Endothelial cell of umbilical vein (primary cell): ENCODE results near the gene MC5R. TPM values are rescaled to one million over a fixed set of nuclear protein-coding genes. Genes with fewer than 3 reads are reported as not detected.

Experiments
- BruUV-seq: library from RNA; stranded (reverse); fragments of 400-500 nt; replicated peaks from 2 replicates; lab custom pipeline; 2021; lab: Mats Ljungman, UMichigan
- CTCF ChIA-PET: fragments of 300-600, 350-600 bp; sonication (Branson Sonifier 250); formaldehyde crosslinking; loops from one replicate; lab custom pipeline; 2021; ENCODE audit warnings: antibody characterized with exemption, inconsistent platforms; lab: Charles Lee
- POLR2A ChIA-PET: fragments of 300-600, 350-600 bp; sonication (Branson Sonifier 250); formaldehyde crosslinking; loops from one replicate; lab custom pipeline; 2021; ENCODE audit warnings: antibody characterized with exemption, inconsistent platforms; lab: Charles Lee
- DNase-seq: peaks from one replicate; pipeline ENCODE4 v3.0.0-alpha.2; 2011; ENCODE audit warnings: low read depth, low spot score
- FAIRE-seq: peaks from 2 replicates; lab custom pipeline; 2011; peaks lifted over from hg19 to GRCh38; lab: Jason Lieb, UNC
- H2AFZ ChIP-seq: 2 replicates; pipeline ENCODE4 v1.6.0; 2012; ENCODE audit warnings: low read depth, low read length, control low read depth, inconsistent platforms
- H3K27ac ChIP-seq: 2 replicates; pipeline ENCODE4 v1.5.1; 2011; ENCODE audit warnings: low read depth, mild to moderate bottlenecking, control low read depth, low read length, moderate library complexity; ENCODE audit not compliant: insufficient read depth
- H3K27me3 ChIP-seq, 2 experiments: 2 replicates each; pipeline versions ENCODE4 v1.6.0 to v1.6.1; 2011; ENCODE audit warnings: low read length in 2 of 2, mixed read lengths in 1 of 2; ENCODE audit not compliant: control insufficient read depth in 2 of 2, insufficient read depth in 2 of 2
- H3K36me3 ChIP-seq, 2 experiments: 2 replicates in 1 of 2; 3 replicates in 1 of 2; pipeline ENCODE4 v1.5.1; 2011; ENCODE audit warnings: low read length in 2 of 2, mild to moderate bottlenecking in 1 of 2, moderate library complexity in 1 of 2; ENCODE audit not compliant: control insufficient read depth in 2 of 2, insufficient read depth in 2 of 2; ENCODE audit errors: extremely low read depth in 1 of 2
- H3K4me1 ChIP-seq: 3 replicates; pipeline ENCODE4 v1.5.1; 2011; ENCODE audit warnings: mild to moderate bottlenecking, low read length; ENCODE audit not compliant: control insufficient read depth, insufficient read depth; ENCODE audit errors: extremely low read depth
- H3K4me2 ChIP-seq: 2 replicates; pipeline ENCODE4 v1.6.1; 2011; ENCODE audit warnings: low read length, control low read depth, mixed read lengths; ENCODE audit not compliant: insufficient read depth
- H3K4me3 ChIP-seq, 3 experiments: fragments of 200-600 bp in 1 of 3; sonication (generic), shearing (Covaris generic) in 1 of 3; replicated peaks in 1 of 3; 2 replicates each; pipeline ENCODE4 v1.5.1; 2011 to 2016; ENCODE audit warnings: control low read depth in 3 of 3, low read length in 3 of 3, mild to moderate bottlenecking in 2 of 3, inconsistent platforms in 1 of 3, low read depth in 1 of 3, moderate library complexity in 1 of 3; ENCODE audit not compliant: insufficient read depth in 1 of 3
- H3K79me2 ChIP-seq: 2 replicates; pipeline ENCODE4 v1.6.0; 2012; ENCODE audit warnings: low read length, inconsistent platforms; ENCODE audit not compliant: control insufficient read depth, insufficient read depth
- H3K9ac ChIP-seq: replicated peaks from 2 replicates; pipeline ENCODE3; 2011; ENCODE audit warnings: low read length, control low read depth; ENCODE audit not compliant: insufficient read depth; ENCODE audit errors: extremely low read depth
- H3K9me1 ChIP-seq: replicated peaks from 3 replicates; pipeline ENCODE4 v1.6.0; 2011; ENCODE audit warnings: mild to moderate bottlenecking, low read length; ENCODE audit not compliant: control insufficient read depth, insufficient read depth; ENCODE audit errors: extremely low read depth
- H3K9me3 ChIP-seq: replicated peaks from 2 replicates; pipeline ENCODE4 v1.5.1; 2012; ENCODE audit warnings: low read length, inconsistent platforms; ENCODE audit not compliant: control insufficient read depth, insufficient read depth
- H4K20me1 ChIP-seq: replicated peaks from 2 replicates; pipeline ENCODE3; 2011; ENCODE audit warnings: mild to moderate bottlenecking, low read length; ENCODE audit not compliant: control insufficient read depth, insufficient read depth; ENCODE audit errors: extremely low read depth
- CTCF ChIP-seq, 2 donors: IDR thresholded peaks; 1 replicate in 1 of 2; 2 replicates in 1 of 2; pipeline ENCODE4 v1.5.1; 2011; ENCODE audit warnings: low read length in 2 of 2, mild to moderate bottlenecking in 2 of 2, moderate library complexity in 2 of 2, control low read depth in 1 of 2, inconsistent platforms in 1 of 2, low read depth in 1 of 2; ENCODE audit not compliant: insufficient read depth in 1 of 2; ENCODE audit errors: extremely low read depth in 1 of 2
- EZH2 ChIP-seq: IDR thresholded peaks from 2 replicates; pipeline ENCODE4 v1.6.1; 2012; ENCODE audit warnings: borderline replicate concordance, low read depth, mild to moderate bottlenecking, moderate library complexity, low read length, inconsistent platforms; ENCODE audit not compliant: severe bottlenecking
- FOS ChIP-seq: IDR thresholded peaks from 2 replicates; pipeline ENCODE4 v1.6.1; 2011; ENCODE audit warnings: mild to moderate bottlenecking, low read length, moderate library complexity, borderline replicate concordance; ENCODE audit not compliant: insufficient read depth
- GATA2 ChIP-seq: IDR thresholded peaks from 2 replicates; pipeline ENCODE4 v1.7.0; 2011; ENCODE audit warnings: low read depth, mild to moderate bottlenecking, moderate library complexity, mixed read lengths, low read length; ENCODE audit not compliant: insufficient read length, insufficient read depth
- JUN ChIP-seq: IDR thresholded peaks from 2 replicates; pipeline ENCODE4 v1.6.1; 2011; ENCODE audit warnings: borderline replicate concordance, low read depth; ENCODE audit not compliant: insufficient read length, insufficient read depth
- MAX ChIP-seq: IDR thresholded peaks from 2 replicates; pipeline ENCODE4 v1.6.1; 2011; ENCODE audit not compliant: insufficient read depth, insufficient read length
- MYC ChIP-seq: IDR thresholded peaks from one replicate; pipeline ENCODE4 v1.6.1; 2011; ENCODE audit warnings: mild to moderate bottlenecking, low read depth, low read length
- POLR2A ChIP-seq: IDR thresholded peaks from 2 replicates; pipeline ENCODE4 v1.6.1; 2012; ENCODE audit warnings: low read depth, mild to moderate bottlenecking, control low read depth, low read length
- POLR2AphosphoS5 ChIP-seq: IDR thresholded peaks from 2 replicates; pipeline ENCODE4 v1.6.1; 2012; ENCODE audit warnings: low read depth, mild to moderate bottlenecking, control low read depth, low read length, moderate library complexity; ENCODE audit not compliant: insufficient read depth
- dilution Hi-C: fragments of 300-500 bp; cut with MboI; formaldehyde crosslinking; loops from one replicate; pipeline ENCODE4 v1.15.0; 2019; ENCODE audit warnings: low sequenced_read_pairs; ENCODE audit not compliant: extremely low pct_ligation_motif_present
- intact Hi-C: fragments of 100-400 bp; cut with micrococcal nuclease; formaldehyde crosslinking; loops from one replicate; pipeline ENCODE4 v1.10.0; 2022
- polyA plus RNA-seq, 4 experiments: library from polyadenylated mRNA; depleted of rRNA in 3 of 4; stranded (reverse) in 3 of 4; unstranded in 1 of 4; fragments of >200 nt; gene quantifications; 2 replicates each; pipeline versions ENCODE4 v1.2.1 to v1.2.3, GENCODE V29; 2011 to 2012; ENCODE audit warnings: missing spikeins in 1 of 4
- total RNA-seq: library from RNA; stranded (reverse); gene quantifications from 2 replicates; pipeline ENCODE4 v1.2.3, GENCODE V29; 2021

The MC5R gene
- total and polyA plus RNA-seq, 2 donors (not counting 3 experiments of a cell fraction or from before 2014, with no cell fraction given): not detected

DNA sequence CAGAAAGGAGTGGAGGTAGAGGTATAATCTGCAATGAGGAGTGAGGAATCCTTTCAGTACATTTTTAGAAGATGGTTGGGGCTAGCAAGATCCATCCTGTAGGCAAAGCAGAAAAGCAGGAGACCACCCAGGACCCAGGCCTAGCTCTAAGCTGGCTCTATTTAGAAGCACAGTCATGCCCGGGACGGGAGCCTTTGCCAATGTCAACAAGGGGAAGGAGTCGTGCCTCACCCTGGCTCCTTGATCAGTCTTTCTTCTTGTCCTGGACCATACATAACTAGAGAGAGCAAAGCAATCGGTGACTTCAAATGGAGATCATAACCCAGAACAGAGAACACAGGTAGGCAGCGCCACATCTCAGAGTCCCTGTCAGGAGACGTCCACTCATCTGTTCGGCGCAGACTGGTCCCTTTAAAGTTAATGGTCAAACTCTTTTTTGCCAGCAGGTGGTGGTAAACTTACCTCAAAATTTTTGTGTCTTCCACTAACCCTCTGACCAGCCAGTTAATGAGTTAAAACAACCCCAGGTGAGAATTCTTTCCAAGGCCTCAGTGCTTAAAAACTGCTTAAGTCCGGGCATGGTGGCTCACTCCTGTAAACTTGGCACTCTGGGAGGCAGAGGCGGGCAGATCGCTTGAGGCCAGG is 8.0 kb downstream of the MC5R start:
- H3K27me3 ChIP-seq: no peaks in the 10 kb centered on the region
- CTCF ChIA-PET: interaction anchor here (0.8 to 1.2 kb wide), 3 partner anchors 11 to 254 kb away, joined by 3 read pairs; no protein-coding TSS in a partner anchor

More for the DNA sequence above, 8.0 kb downstream of the MC5R start:
- H3K4me3 ChIP-seq: no peak overlapping the region
- POLR2A ChIA-PET: no interaction called here
- H3K27ac ChIP-seq: no peak overlapping the region
- no peak for DNase-seq
- H4K20me1 ChIP-seq: no peaks in the 10 kb centered on the region
- H3K79me2 ChIP-seq: no peaks in the 10 kb centered on the region
- no peaks in the 10 kb centered on the region for H3K36me3 ChIP-seq
- dilution Hi-C loops: no loop called here
- intact Hi-C loops: no loop called here
- no peaks in the 10 kb centered on the region for H3K9me1 ChIP-seq
- no peak overlapping the region for H2AFZ ChIP-seq
- no peak for TF ChIP-seq POLR2AphosphoS5
- no peak for TF ChIP-seq GATA2
- no peak for TF ChIP-seq MAX
- no peak for TF ChIP-seq JUN
- no peak for TF ChIP-seq FOS
- no peak for TF ChIP-seq CTCF (IDR thresholded peaks at IDR 0.05; ENCODE audit: extremely low read depth in 1 of 2, insufficient read depth in 1 of 2, low read depth in 1 of 2, low read length in 2 of 2)
- TF ChIP-seq POLR2A: no peak
- TF ChIP-seq EZH2: no peak
- TF ChIP-seq MYC: no peak
- FAIRE-seq: no peak
- H3K4me2 ChIP-seq: no peak overlapping the region
- H3K9me3 ChIP-seq: no peaks in the 10 kb centered on the region
- H3K4me1 ChIP-seq: no peaks in the 10 kb centered on the region
- no TSS peak for BruUV-seq
- no peak overlapping the region for H3K9ac ChIP-seq
